Retinal pigment epithelial cell (primary cell): ENCODE data around the gene CCDC136.

Source experiments
- DNase-seq: peaks from one replicate; pipeline ENCODE4 v3.0.0-alpha.2; 2010; ENCODE audit warnings: low read depth
- H3K4me3 ChIP-seq: 2 replicates; pipeline ENCODE4 v1.5.1; 2011; ENCODE audit warnings: mild to moderate bottlenecking, low read length, control low read depth, moderate library complexity
- CTCF ChIP-seq: conservative IDR thresholded peaks from 2 replicates; pipeline ENCODE4 v1.5.1; 2011; ENCODE audit warnings: low read depth, low read length, control low read depth, inconsistent platforms

Gene CCDC136

GRCh38 chr7:128871050-128871449, 79.3 kb downstream of the CCDC136 start:
- no peak for DNase-seq
- no peak overlapping the region for H3K4me3 ChIP-seq
- TF ChIP-seq CTCF: no peak
